GM12878 (cell line): ENCODE measurements around the gene CCDC24. TPM values are rescaled to one million over a fixed set of nuclear protein-coding genes. Genes with fewer than 3 reads are reported as not detected.

ENCODE experiments used
- FOXM1 ChIP-seq: IDR thresholded peaks from 2 replicates; pipeline ENCODE4 v1.6.1; 2012; ENCODE audit warnings: low read depth, mild to moderate bottlenecking, inconsistent platforms, low read length, moderate library complexity
- MLLT1 ChIP-seq: fragments of 450-650 bp; IDR thresholded peaks from 2 replicates; pipeline ENCODE4 v1.6.1; 2016; ENCODE audit warnings: mild to moderate bottlenecking
- NFYB ChIP-seq: IDR thresholded peaks from 2 replicates; pipeline ENCODE4 v1.6.1; 2011; ENCODE audit warnings: low read depth, mild to moderate bottlenecking, low read length, improper control_type of control experiment, moderate library complexity; ENCODE audit not compliant: insufficient read depth
- SMAD1 ChIP-seq: fragments of 450-650 bp; IDR thresholded peaks from 2 replicates; pipeline ENCODE4 v1.6.1; 2018; ENCODE audit warnings: mild to moderate bottlenecking, low read depth; ENCODE audit not compliant: partially characterized antibody
- ZBTB40 ChIP-seq: fragments of 450-650 bp; IDR thresholded peaks from 2 replicates; pipeline ENCODE4 v1.6.1; 2016; ENCODE audit warnings: mild to moderate bottlenecking, moderate library complexity, borderline replicate concordance
- ZNF207 ChIP-seq: fragments of 450-650 bp; IDR thresholded peaks from 2 replicates; pipeline ENCODE4 v1.6.1; 2014; ENCODE audit warnings: antibody characterized with exemption, mild to moderate bottlenecking, borderline replicate concordance
- ZNF592 ChIP-seq: fragments of 450-650 bp; IDR thresholded peaks from 2 replicates; pipeline ENCODE4 v1.6.1; 2017; ENCODE audit warnings: mild to moderate bottlenecking, moderate library complexity
- polyA plus RNA-seq, 11 experiments: library from polyadenylated mRNA; depleted of rRNA in 4 of 11; unstranded in 6 of 11; stranded (reverse) in 5 of 11; fragments of >200 nt; fragmentation: Nextera tagmentation in 4 of 11; fragmentation: Illumina TruSeq in 1 of 11; extraction: Ambion mirVana in 4 of 11; extraction: Trizol in 1 of 11; gene quantifications; 1 replicate in 1 of 11; 2 replicates in 10 of 11; pipeline versions ENCODE4 v1.2.1 to v1.2.3, GENCODE V29; 2011 to 2016; ENCODE audit warnings: inconsistent platforms in 2 of 11, missing spikeins in 2 of 11, low read depth in 1 of 11
- total RNA-seq, 4 experiments: library from RNA; depleted of rRNA in 3 of 4; stranded (reverse); fragments of >200 nt in 3 of 4; fragmentation: Illumina TruSeq in 1 of 4; extraction: Trizol in 1 of 4; gene quantifications; 2 replicates each; pipeline versions ENCODE4 v1.2.1 to v1.2.3, GENCODE V29; 2013 to 2021

CCDC24 gene
- total and polyA plus RNA-seq, 10 of the 15 experiments (the other 5 are each of a cell fraction or from before 2014, with no cell fraction given) = 0.18 to 3.1 (median 1.6) TPM; not detected in 1

GRCh38 chr1:43982808-43983207 is 8.6 kb upstream of the CCDC24 start (continued):
- TF ChIP-seq MLLT1 (no peak), ZBTB40 (no peak), FOXM1 (no peak), ZNF207 (no peak), SMAD1 (no peak), ZNF592 (no peak), NFYB (no peak)
